Measurements from ENCODE around the gene GPR39. TPM values are rescaled to one million over a fixed set of nuclear protein-coding genes. Genes with fewer than 3 reads are reported as not detected.
A peak's percentile ranks its signal among the peaks of the same experiment; 100 is the strongest.

The GPR39 gene
- total RNA-seq, 1 experiment from 2014 or later, result 34.8 TPM

GRCh38 chr2:132437852-132438669, 21.5 kb downstream of the GPR39 start:
- peaks cover 4% of the 10 kb centered on the region for H3F3A ChIP-seq (ENCODE audit: low read length, unreplicated experiment)
- H2AFZ ChIP-seq (ENCODE audit: low read length), result no peak overlapping the region
- peak overlapping the region; percentile 53 for H3K9ac ChIP-seq (ENCODE audit: low read length)
- H4K20me1 ChIP-seq (ENCODE audit: low read length), result no peaks in the 10 kb centered on the region
- peak overlapping the region; percentile 98 for H3K27ac ChIP-seq (ENCODE audit: low read length)
- BruUV-seq (replicated peaks), result no TSS peak
- no peaks in the 10 kb centered on the region for H3K27me3 ChIP-seq (ENCODE audit: low read length)
- TF ChIP-seq, protein P1, sequence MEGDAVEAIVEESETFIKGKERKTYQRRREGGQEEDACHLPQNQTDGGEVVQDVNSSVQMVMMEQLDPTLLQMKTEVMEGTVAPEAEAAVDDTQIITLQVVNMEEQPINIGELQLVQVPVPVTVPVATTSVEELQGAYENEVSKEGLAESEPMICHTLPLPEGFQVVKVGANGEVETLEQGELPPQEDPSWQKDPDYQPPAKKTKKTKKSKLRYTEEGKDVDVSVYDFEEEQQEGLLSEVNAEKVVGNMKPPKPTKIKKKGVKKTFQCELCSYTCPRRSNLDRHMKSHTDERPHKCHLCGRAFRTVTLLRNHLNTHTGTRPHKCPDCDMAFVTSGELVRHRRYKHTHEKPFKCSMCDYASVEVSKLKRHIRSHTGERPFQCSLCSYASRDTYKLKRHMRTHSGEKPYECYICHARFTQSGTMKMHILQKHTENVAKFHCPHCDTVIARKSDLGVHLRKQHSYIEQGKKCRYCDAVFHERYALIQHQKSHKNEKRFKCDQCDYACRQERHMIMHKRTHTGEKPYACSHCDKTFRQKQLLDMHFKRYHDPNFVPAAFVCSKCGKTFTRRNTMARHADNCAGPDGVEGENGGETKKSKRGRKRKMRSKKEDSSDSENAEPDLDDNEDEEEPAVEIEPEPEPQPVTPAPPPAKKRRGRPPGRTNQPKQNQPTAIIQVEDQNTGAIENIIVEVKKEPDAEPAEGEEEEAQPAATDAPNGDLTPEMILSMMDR (conservative IDR thresholded peaks at IDR 0.05; ENCODE audit: low read depth, low read length), result no peak
- TF ChIP-seq EZH2phosphoT487 (IDR thresholded peaks at IDR 0.05; ENCODE audit: borderline replicate concordance, low read length), result no peak
- no peak for TF ChIP-seq EZH2 (IDR thresholded peaks at IDR 0.05; ENCODE audit: low read length, unreplicated experiment)
- DNase-seq (no peak), ATAC-seq (peak; percentile 3)
- H3K4me3 ChIP-seq (ENCODE audit: low read length), result no peak overlapping the region
- peaks cover 17% of the 10 kb centered on the region for H3K36me3 ChIP-seq (ENCODE audit: low read depth, low read length)
- peaks cover 52% of the 10 kb centered on the region for H3K4me1 ChIP-seq (ENCODE audit: insufficient read depth, low read length)
- peaks cover 86% of the 10 kb centered on the region for H3K79me2 ChIP-seq (ENCODE audit: low read length)
- CTCF ChIA-PET, result interaction anchor here (0.6 kb wide), 8 partner anchors 8 to 955 kb away, joined by 3 to 12 read pairs (median 6); no protein-coding TSS in a partner anchor
- no peaks in the 10 kb centered on the region for H3K9me3 ChIP-seq (ENCODE audit: low read length)
- intact Hi-C loops (cut with micrococcal nuclease), result loop anchor here (1.0 to 5.0 kb wide), 4 partner anchors 8 to 729 kb away; partner anchors contain the start of gene GPR39
- H3K9me2 ChIP-seq (replicated peaks; ENCODE audit: low read length), result no peaks in the 10 kb centered on the region
- peak overlapping the region; percentile 49 for H3K4me2 ChIP-seq (ENCODE audit: low read length)
- POLR2A ChIA-PET (ENCODE audit: unreplicated experiment), result interaction anchor here (0.6 to 0.8 kb wide), 6 partner anchors 19 to 807 kb away, joined by 4 to 34 read pairs (median 10); partner anchors contain the start of gene GPR39

GRCh38 chr2:132438691-132439090, 22.1 kb downstream of the GPR39 start:
- no peaks in the 10 kb centered on the region for H3K9me3 ChIP-seq (ENCODE audit: low read length)
- H3F3A ChIP-seq (ENCODE audit: low read length, unreplicated experiment), result peaks cover 4% of the 10 kb centered on the region
- H3K27me3 ChIP-seq (ENCODE audit: low read length), result no peaks in the 10 kb centered on the region
- TF ChIP-seq EZH2 (IDR thresholded peaks at IDR 0.05; ENCODE audit: low read length, unreplicated experiment) (no peak), EZH2phosphoT487 (IDR thresholded peaks at IDR 0.05; ENCODE audit: borderline replicate concordance, low read length) (no peak)
- TF ChIP-seq, protein P1 (conservative IDR thresholded peaks at IDR 0.05; ENCODE audit: low read depth, low read length), result no peak
- peak overlapping the region; percentile 25; the same call in 1 of the 2 replicates for H3K4me3 ChIP-seq (ENCODE audit: low read length)
- peaks cover 52% of the 10 kb centered on the region for H3K4me1 ChIP-seq (ENCODE audit: insufficient read depth, low read length)
- peaks cover 14% of the 10 kb centered on the region for H3K36me3 ChIP-seq (ENCODE audit: low read depth, low read length)
- peak overlapping the region; percentile 82 for H3K9ac ChIP-seq (ENCODE audit: low read length)
- DNase-seq (peak; percentile 99), ATAC-seq (peak; percentile 76)
- peak overlapping the region; percentile 34; the same call in 1 of the 2 replicates for H2AFZ ChIP-seq (ENCODE audit: low read length)
- no peaks in the 10 kb centered on the region for H3K9me2 ChIP-seq (replicated peaks; ENCODE audit: low read length)
- no TSS peak for BruUV-seq (replicated peaks)
- H3K79me2 ChIP-seq (ENCODE audit: low read length), result peaks cover 86% of the 10 kb centered on the region
- peak overlapping the region; percentile 98 for H3K27ac ChIP-seq (ENCODE audit: low read length)
- CTCF ChIA-PET, result interaction anchor here (1.0 kb wide), 1 partner anchor 89 kb away, joined by 3 read pairs; no protein-coding TSS in a partner anchor
- H4K20me1 ChIP-seq (ENCODE audit: low read length), result no peaks in the 10 kb centered on the region
- POLR2A ChIA-PET (ENCODE audit: unreplicated experiment), result interaction anchor here (0.6 to 1.5 kb wide), 3 partner anchors 8 to 1572 kb away, joined by 4 to 5 read pairs (median 4); partner anchors contain the start of gene GPR39
- H3K4me2 ChIP-seq (ENCODE audit: low read length), result peak overlapping the region; percentile 71
- intact Hi-C loops (cut with micrococcal nuclease), result loop anchor here (1.0 to 5.0 kb wide), 4 partner anchors 8 to 729 kb away; partner anchors contain the start of gene GPR39

All from PC-3 (cell line).